T-helper 17 cell (primary cell): ENCODE results near the gene TAF3. TPM values are rescaled to one million over a fixed set of nuclear protein-coding genes. Genes with fewer than 3 reads are reported as not detected.

Source experiments
- ATAC-seq: fragments of 150-1000 bp; cut with Tn5 transposase; 2 replicates; pipeline ENCODE4 v1.10.0; 2021; ENCODE audit warnings: mild to moderate bottlenecking, moderate library complexity
- DNase-seq, 3 donors: peaks; one replicate each; pipeline versions ENCODE4 v3.0.0 to v3.0.0-alpha.2; 2020 to 2021
- H3K9me3 ChIP-seq: one replicate; pipeline ENCODE4 v1.7.0; 2013; ENCODE audit warnings: low read length, mild to moderate bottlenecking; ENCODE audit not compliant: control insufficient read depth, poor library complexity, severe bottlenecking
- H3K27ac Mint-ChIP-seq: one replicate; pipeline ENCODE4 v1.8.0; 2022; ENCODE audit warnings: mild to moderate bottlenecking, moderate library complexity, mixed read lengths
- H3K27me3 Mint-ChIP-seq: one replicate; pipeline ENCODE4 v1.8.0; 2022; ENCODE audit warnings: mixed read lengths
- H3K36me3 Mint-ChIP-seq: one replicate; pipeline ENCODE4 v1.8.0; 2022; ENCODE audit warnings: low read depth, mixed read lengths
- H3K4me1 Mint-ChIP-seq: one replicate; pipeline ENCODE4 v1.8.0; 2022; ENCODE audit warnings: mild to moderate bottlenecking, mixed read lengths
- H3K4me3 Mint-ChIP-seq: one replicate; pipeline ENCODE4 v1.8.0; 2022; ENCODE audit warnings: mild to moderate bottlenecking, moderate library complexity, mixed read lengths
- total RNA-seq, 4 donors: library from RNA in 2 of 4; stranded (reverse) in 2 of 4; gene quantifications; one replicate each; pipeline ENCODE4 v1.2.3 and lab custom pipeline; 2022 to 2026

Gene TAF3
- total RNA-seq, 2 donors from 2014 or later, result 17.0 to 18.4 TPM

- H3K9me3 ChIP-seq, result no peaks in the 10 kb centered on the region
- ATAC-seq, result no peak
- no peaks in the 10 kb centered on the region for H3K27me3 Mint-ChIP-seq
- DNase-seq, result no peak
- H3K4me1 Mint-ChIP-seq, result peaks cover 7% of the 10 kb centered on the region
- no peaks in the 10 kb centered on the region for H3K36me3 Mint-ChIP-seq
- no peak overlapping the region for H3K4me3 Mint-ChIP-seq
- no peak overlapping the region for H3K27ac Mint-ChIP-seq
Measured at GRCh38 chr10:7937315-7937945, 119.1 kb downstream of the TAF3 start.

- no peak for ATAC-seq
- Mint-ChIP-seq H3K27ac (no peak overlapping the region), H3K4me3 (no peak overlapping the region), H3K27me3 (no peaks in the 10 kb centered on the region), H3K4me1 (peaks cover 25% of the 10 kb centered on the region), H3K36me3 (peaks cover 8% of the 10 kb centered on the region)
- no peaks in the 10 kb centered on the region for H3K9me3 ChIP-seq
- no peak for DNase-seq
Measured at GRCh38 chr10:7941576-7941975, 123.3 kb downstream of the TAF3 start.

- Mint-ChIP-seq H3K36me3 (peaks cover 10% of the 10 kb centered on the region), H3K27ac (no peak overlapping the region), H3K4me3 (no peak overlapping the region), H3K4me1 (peaks cover 30% of the 10 kb centered on the region), H3K27me3 (no peaks in the 10 kb centered on the region)
- ATAC-seq, result no peak
- no peaks in the 10 kb centered on the region for H3K9me3 ChIP-seq
- no peak for DNase-seq
Measured at GRCh38 chr10:7942316-7942715, 124.0 kb downstream of the TAF3 start.

GRCh38 chr10:7942859-7943258 lies 124.6 kb downstream of the TAF3 start:
- H3K4me1 Mint-ChIP-seq, result peaks cover 28% of the 10 kb centered on the region
- H3K36me3 Mint-ChIP-seq, result peaks cover 11% of the 10 kb centered on the region
- H3K4me3 Mint-ChIP-seq, result no peak overlapping the region
- no peaks in the 10 kb centered on the region for H3K9me3 ChIP-seq
- DNase-seq, result no peak
- H3K27ac Mint-ChIP-seq, result no peak overlapping the region
- H3K27me3 Mint-ChIP-seq, result no peaks in the 10 kb centered on the region
- no peak for ATAC-seq

- peaks cover 28% of the 10 kb centered on the region for H3K4me1 Mint-ChIP-seq
- ATAC-seq (no peak), DNase-seq (no peak)
- no peak overlapping the region for H3K4me3 Mint-ChIP-seq
- no peaks in the 10 kb centered on the region for H3K9me3 ChIP-seq
- no peaks in the 10 kb centered on the region for H3K27me3 Mint-ChIP-seq
- no peak overlapping the region for H3K27ac Mint-ChIP-seq
- peaks cover 11% of the 10 kb centered on the region for H3K36me3 Mint-ChIP-seq
Measured at GRCh38 chr10:7944215-7944480, 125.8 kb downstream of the TAF3 start.

- no peaks in the 10 kb centered on the region for H3K27me3 Mint-ChIP-seq
- peaks cover 28% of the 10 kb centered on the region for H3K4me1 Mint-ChIP-seq
- DNase-seq (no peak), ATAC-seq (no peak)
- no peaks in the 10 kb centered on the region for H3K9me3 ChIP-seq
- peaks cover 11% of the 10 kb centered on the region for H3K36me3 Mint-ChIP-seq
- H3K4me3 Mint-ChIP-seq, result no peak overlapping the region
- H3K27ac Mint-ChIP-seq, result no peak overlapping the region
Measured at GRCh38 chr10:7944537-7944936, 126.2 kb downstream of the TAF3 start.

GRCh38 chr10:7945034-7945433 lies 126.7 kb downstream of the TAF3 start:
- peaks cover 11% of the 10 kb centered on the region for H3K36me3 Mint-ChIP-seq
- no peak overlapping the region for H3K4me3 Mint-ChIP-seq
- DNase-seq, result no peak
- no peak overlapping the region for H3K27ac Mint-ChIP-seq
- peaks cover 30% of the 10 kb centered on the region for H3K4me1 Mint-ChIP-seq
- H3K9me3 ChIP-seq, result no peaks in the 10 kb centered on the region
- ATAC-seq, result no peak
- H3K27me3 Mint-ChIP-seq, result no peaks in the 10 kb centered on the region

- Mint-ChIP-seq H3K27ac (no peak overlapping the region), H3K4me1 (peaks cover 34% of the 10 kb centered on the region), H3K27me3 (no peaks in the 10 kb centered on the region), H3K4me3 (no peak overlapping the region), H3K36me3 (peaks cover 11% of the 10 kb centered on the region)
- ATAC-seq (no peak), DNase-seq (no peak)
- peaks cover 2% of the 10 kb centered on the region for H3K9me3 ChIP-seq
Measured at GRCh38 chr10:7945469-7946187, 127.3 kb downstream of the TAF3 start.

GRCh38 chr10:7948371-7949000 lies 130.2 kb downstream of the TAF3 start:
- no peak overlapping the region for H3K4me3 Mint-ChIP-seq
- H3K9me3 ChIP-seq, result peaks cover 2% of the 10 kb centered on the region
- H3K27me3 Mint-ChIP-seq, result no peaks in the 10 kb centered on the region
- peaks cover 10% of the 10 kb centered on the region for H3K36me3 Mint-ChIP-seq
- H3K27ac Mint-ChIP-seq, result no peak overlapping the region
- H3K4me1 Mint-ChIP-seq, result peaks cover 35% of the 10 kb centered on the region
- ATAC-seq, result no peak
- DNase-seq, result no peak

- Mint-ChIP-seq H3K36me3 (peaks cover 3% of the 10 kb centered on the region), H3K4me1 (peaks cover 22% of the 10 kb centered on the region), H3K27me3 (no peaks in the 10 kb centered on the region), H3K27ac (no peak overlapping the region), H3K4me3 (no peak overlapping the region)
- peaks cover 2% of the 10 kb centered on the region for H3K9me3 ChIP-seq
- ATAC-seq (no peak), DNase-seq (no peak)
Measured at GRCh38 chr10:7950981-7951847, 132.9 kb downstream of the TAF3 start.

GRCh38 chr10:7952266-7952665 lies 134.0 kb downstream of the TAF3 start:
- DNase-seq (no peak), ATAC-seq (no peak)
- H3K9me3 ChIP-seq, result peaks cover 2% of the 10 kb centered on the region
- H3K4me1 Mint-ChIP-seq, result peaks cover 20% of the 10 kb centered on the region
- no peaks in the 10 kb centered on the region for H3K27me3 Mint-ChIP-seq
- H3K36me3 Mint-ChIP-seq, result peaks cover 2% of the 10 kb centered on the region
- H3K27ac Mint-ChIP-seq, result no peak overlapping the region
- H3K4me3 Mint-ChIP-seq, result no peak overlapping the region

- Mint-ChIP-seq H3K27me3 (no peaks in the 10 kb centered on the region), H3K4me1 (peaks cover 19% of the 10 kb centered on the region), H3K36me3 (no peaks in the 10 kb centered on the region), H3K27ac (no peak overlapping the region), H3K4me3 (no peak overlapping the region)
- no peak for DNase-seq
- ATAC-seq, result no peak
- H3K9me3 ChIP-seq, result peaks cover 2% of the 10 kb centered on the region
Measured at GRCh38 chr10:7953447-7953846, 135.1 kb downstream of the TAF3 start.

GRCh38 chr10:7955446-7955845 lies 137.1 kb downstream of the TAF3 start:
- Mint-ChIP-seq H3K4me1 (peaks cover 14% of the 10 kb centered on the region), H3K4me3 (no peak overlapping the region), H3K27ac (no peak overlapping the region), H3K36me3 (no peaks in the 10 kb centered on the region), H3K27me3 (no peaks in the 10 kb centered on the region)
- H3K9me3 ChIP-seq, result peaks cover under 1% of the 10 kb centered on the region
- ATAC-seq (no peak), DNase-seq (no peak)
